Measurements from ENCODE around the gene BAIAP2. TPM values are rescaled to one million over a fixed set of nuclear protein-coding genes. Genes with fewer than 3 reads are reported as not detected.
A peak's percentile ranks its signal among the peaks of the same experiment; 100 is the strongest.

Gene BAIAP2
- polyA plus RNA-seq, 1 donor, result 13.6 TPM

DNA sequence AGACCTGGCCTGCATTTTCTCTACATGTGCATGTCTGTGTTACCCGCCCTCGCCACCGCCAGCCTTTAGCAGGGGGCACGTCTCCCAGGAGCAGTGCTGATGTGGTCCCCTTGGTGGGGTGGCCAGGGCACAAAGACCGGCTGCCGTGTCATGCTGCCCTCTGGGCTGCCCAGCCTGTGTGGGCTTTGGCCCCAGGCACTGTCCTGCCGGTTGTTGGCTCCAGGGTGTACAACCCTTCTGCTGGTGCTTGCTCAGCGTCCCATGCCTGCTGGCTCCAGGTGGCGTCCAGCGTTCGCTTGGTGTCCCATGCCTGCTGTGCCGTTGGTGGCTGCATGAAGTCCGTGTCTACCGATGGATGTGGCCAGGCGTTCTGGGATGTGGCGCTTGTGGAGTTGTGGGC is 4.1 kb downstream of the BAIAP2 start:
- Histone ChIP-seq H3K27me3 (ENCODE audit: control insufficient read depth, insufficient read depth, low read length) (peaks cover 8% of the 10 kb centered on the region), H3K4me3 (ENCODE audit: low read length) (no peak overlapping the region), H3K9me3 (ENCODE audit: control insufficient read depth, low read depth, low read length) (no peaks in the 10 kb centered on the region), H3K4me1 (ENCODE audit: control insufficient read depth, insufficient read depth, low read length) (peaks cover 17% of the 10 kb centered on the region), H3K36me3 (ENCODE audit: control insufficient read depth, insufficient read depth, low read length) (no peaks in the 10 kb centered on the region), H3K27ac (ENCODE audit: low read length) (no peak overlapping the region)
- WGBS (ENCODE audit: insufficient coverage, low lambda C conversion rate), result 100% methylated on average over 1 of the region's 16 CpGs
- DNase-seq, result no peak

DNA sequence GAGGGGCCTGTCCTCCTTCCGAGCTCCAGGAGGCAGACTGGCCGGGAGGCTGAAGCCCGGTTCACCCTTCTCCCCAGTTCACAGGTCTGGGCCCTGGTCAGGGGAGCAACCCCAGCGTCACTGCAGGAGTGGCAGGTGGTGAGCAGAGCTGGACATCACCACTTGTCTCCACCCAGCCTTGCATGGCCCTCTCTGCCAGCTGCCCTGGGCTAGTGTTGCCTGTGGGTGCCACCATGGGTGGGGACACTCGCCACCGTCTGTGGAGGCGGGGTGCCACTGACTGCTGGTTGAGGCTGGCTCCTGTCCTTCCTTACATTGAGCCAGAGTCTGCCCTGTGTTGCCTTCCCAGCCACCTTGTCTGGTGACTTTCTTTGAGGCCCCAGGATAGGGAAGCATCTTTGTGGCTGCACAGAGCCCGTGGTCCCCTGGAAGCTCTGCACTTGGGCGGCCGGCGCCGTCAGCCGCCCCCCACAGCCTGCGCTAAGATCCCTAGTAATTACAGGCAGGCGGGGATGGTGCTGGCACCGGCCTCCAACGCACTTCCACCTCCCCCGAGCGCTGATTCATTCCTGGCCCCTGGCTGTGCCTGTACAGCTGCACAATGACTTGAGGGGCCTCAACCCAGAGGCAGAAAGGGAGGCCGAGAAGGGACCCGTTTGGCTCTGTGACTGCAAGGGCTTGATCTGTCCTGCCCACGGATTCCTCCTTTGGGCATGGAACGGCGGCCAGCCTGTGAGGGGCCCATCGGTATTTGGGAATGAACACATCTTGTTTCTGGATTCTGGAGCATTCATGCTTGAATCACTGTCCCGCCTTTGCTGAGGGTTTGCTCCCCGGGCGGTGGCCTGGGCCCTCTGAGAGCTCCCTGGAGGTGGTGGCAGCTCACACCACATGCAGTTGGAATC is 5.2 kb downstream of the BAIAP2 start:
- H3K36me3 ChIP-seq (ENCODE audit: control insufficient read depth, insufficient read depth, low read length), result no peaks in the 10 kb centered on the region
- no CpG with 5 or more reads among the region's 28 CpGs for WGBS (ENCODE audit: insufficient coverage, low lambda C conversion rate)
- no peak for DNase-seq
- no peak overlapping the region for H3K4me3 ChIP-seq (ENCODE audit: low read length)
- peaks cover 8% of the 10 kb centered on the region for H3K27me3 ChIP-seq (ENCODE audit: control insufficient read depth, insufficient read depth, low read length)
- no peaks in the 10 kb centered on the region for H3K9me3 ChIP-seq (ENCODE audit: control insufficient read depth, low read depth, low read length)
- H3K4me1 ChIP-seq (ENCODE audit: control insufficient read depth, insufficient read depth, low read length), result peaks cover 26% of the 10 kb centered on the region
- H3K27ac ChIP-seq (ENCODE audit: low read length), result no peak overlapping the region

DNA sequence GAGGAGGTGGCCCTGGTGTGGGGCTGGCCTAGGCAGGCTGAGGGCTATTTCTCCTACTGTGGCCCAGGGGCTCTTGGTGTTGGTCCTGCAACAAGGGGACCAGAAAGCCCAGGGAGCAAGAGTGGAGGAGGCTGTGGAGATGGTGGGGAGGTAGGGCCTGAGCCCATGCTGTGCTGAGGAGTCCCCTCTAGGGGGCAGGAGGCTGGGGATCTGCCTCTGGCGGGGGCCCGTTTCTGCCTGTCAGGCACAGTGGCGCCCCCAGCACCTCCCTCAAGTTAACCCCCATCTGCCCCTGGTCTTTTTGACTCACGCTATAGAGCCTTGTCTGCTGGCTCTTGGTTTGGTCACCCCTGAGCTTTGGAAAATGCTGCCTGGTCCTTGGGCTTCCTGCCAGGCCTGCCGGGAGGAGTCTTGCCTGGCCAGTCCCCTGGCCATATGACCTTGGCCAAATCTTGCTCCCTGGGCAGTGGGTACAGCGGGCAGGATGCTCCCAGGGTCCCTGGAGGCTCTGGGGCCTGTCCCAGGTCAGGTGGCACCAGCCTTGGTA is 5.9 kb downstream of the BAIAP2 start:
- peaks cover 5% of the 10 kb centered on the region for H3K27me3 ChIP-seq (ENCODE audit: control insufficient read depth, insufficient read depth, low read length)
- H3K4me1 ChIP-seq (ENCODE audit: control insufficient read depth, insufficient read depth, low read length), result peaks cover 31% of the 10 kb centered on the region
- no peak for DNase-seq
- H3K9me3 ChIP-seq (ENCODE audit: control insufficient read depth, low read depth, low read length), result no peaks in the 10 kb centered on the region
- no peak overlapping the region for H3K27ac ChIP-seq (ENCODE audit: low read length)
- H3K36me3 ChIP-seq (ENCODE audit: control insufficient read depth, insufficient read depth, low read length), result no peaks in the 10 kb centered on the region
- no CpG with 5 or more reads among the region's 6 CpGs for WGBS (ENCODE audit: insufficient coverage, low lambda C conversion rate)
- no peak overlapping the region for H3K4me3 ChIP-seq (ENCODE audit: low read length)

DNA sequence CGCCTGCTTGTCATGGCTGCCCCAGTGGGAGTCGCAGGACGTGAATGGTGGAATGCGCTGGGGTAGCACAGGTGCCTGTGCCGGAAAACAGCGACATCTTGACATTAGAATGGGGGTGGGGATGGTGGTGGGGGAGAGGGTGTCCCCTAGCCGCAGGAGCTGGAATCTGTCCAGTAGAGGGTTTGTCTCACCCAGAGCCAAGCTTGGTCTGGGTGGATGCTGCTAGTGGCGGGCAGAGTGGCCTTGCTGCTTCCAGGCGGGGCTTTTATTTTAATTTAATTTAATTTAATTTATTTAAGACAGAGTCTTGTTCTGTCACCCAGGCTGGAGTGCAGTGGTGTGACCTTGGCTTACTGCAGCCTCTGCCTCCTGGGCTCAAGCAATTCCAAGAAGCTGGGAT is 7.7 kb downstream of the BAIAP2 start:
- H3K4me1 ChIP-seq (ENCODE audit: control insufficient read depth, insufficient read depth, low read length), result peaks cover 30% of the 10 kb centered on the region
- no peaks in the 10 kb centered on the region for H3K36me3 ChIP-seq (ENCODE audit: control insufficient read depth, insufficient read depth, low read length)
- no CpG with 5 or more reads among the region's 9 CpGs for WGBS (ENCODE audit: insufficient coverage, low lambda C conversion rate)
- H3K9me3 ChIP-seq (ENCODE audit: control insufficient read depth, low read depth, low read length), result no peaks in the 10 kb centered on the region
- no peak for DNase-seq
- H3K27me3 ChIP-seq (ENCODE audit: control insufficient read depth, insufficient read depth, low read length), result no peaks in the 10 kb centered on the region
- no peak overlapping the region for H3K4me3 ChIP-seq (ENCODE audit: low read length)
- H3K27ac ChIP-seq (ENCODE audit: low read length), result no peak overlapping the region

DNA sequence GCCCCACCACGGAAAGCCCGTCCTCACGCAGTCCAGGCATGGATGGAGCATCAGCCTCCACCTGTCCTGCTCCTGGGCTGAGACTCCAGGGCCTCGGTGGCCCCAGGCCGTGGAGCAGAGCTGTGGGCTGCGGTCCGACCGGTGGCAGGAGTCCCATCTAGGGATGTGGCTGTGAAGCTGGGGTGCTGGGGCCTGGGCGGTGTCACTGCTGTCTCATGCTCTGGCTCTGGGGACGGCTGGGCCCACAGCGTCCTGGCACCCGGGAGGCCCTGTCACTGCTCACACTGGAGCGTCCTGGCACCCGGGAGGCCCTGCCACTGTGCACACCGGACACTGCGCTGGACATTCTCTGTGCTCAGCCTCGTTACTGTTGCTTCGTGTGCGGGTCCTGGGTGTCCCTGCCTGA is 8.4 kb downstream of the BAIAP2 start:
- no peak overlapping the region for H3K4me3 ChIP-seq (ENCODE audit: low read length)
- no CpG with 5 or more reads among the region's 19 CpGs for WGBS (ENCODE audit: insufficient coverage, low lambda C conversion rate)
- no peaks in the 10 kb centered on the region for H3K27me3 ChIP-seq (ENCODE audit: control insufficient read depth, insufficient read depth, low read length)
- no peak for DNase-seq
- H3K4me1 ChIP-seq (ENCODE audit: control insufficient read depth, insufficient read depth, low read length), result peaks cover 30% of the 10 kb centered on the region
- H3K9me3 ChIP-seq (ENCODE audit: control insufficient read depth, low read depth, low read length), result no peaks in the 10 kb centered on the region
- H3K36me3 ChIP-seq (ENCODE audit: control insufficient read depth, insufficient read depth, low read length), result no peaks in the 10 kb centered on the region
- peak overlapping the region; percentile 64 for H3K27ac ChIP-seq (ENCODE audit: low read length)

DNA sequence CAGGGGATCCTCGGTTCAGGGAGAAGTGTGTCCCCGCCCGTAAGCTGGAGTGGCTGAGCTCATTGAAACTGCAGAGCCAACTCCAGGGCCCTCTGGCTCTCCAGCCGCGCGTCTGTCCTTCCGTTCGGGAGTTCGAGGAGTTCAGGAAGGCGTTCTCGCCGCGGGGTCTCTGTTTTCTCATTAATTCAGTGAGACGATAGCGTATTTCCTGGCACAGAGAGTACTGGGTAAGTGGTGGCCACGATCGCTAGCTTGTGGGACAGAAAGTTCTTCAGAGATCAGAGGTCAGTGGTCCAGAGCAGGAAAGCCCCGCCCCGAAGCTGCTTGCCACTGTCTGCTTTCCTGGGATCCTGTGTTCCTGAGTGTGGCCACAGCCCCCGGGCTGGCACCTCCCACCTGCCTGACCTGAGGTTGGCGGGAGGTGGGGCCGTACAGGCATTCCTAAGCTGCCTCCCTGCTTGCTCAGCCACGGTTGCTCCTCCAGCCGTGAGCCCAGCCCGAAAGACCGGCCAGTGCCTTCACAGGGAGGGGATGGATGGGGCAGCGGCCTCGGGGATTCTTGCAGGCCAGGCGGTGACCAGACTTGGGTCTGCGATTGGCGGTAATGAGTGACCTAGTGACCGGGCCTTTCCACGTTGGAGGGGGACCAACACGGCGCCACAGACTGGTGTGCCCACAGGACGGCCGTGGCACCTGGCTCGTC is 8.9 kb downstream of the BAIAP2 start:
- peak in 1 of 2 donors; percentile 75 for DNase-seq
- Histone ChIP-seq H3K9me3 (ENCODE audit: control insufficient read depth, low read depth, low read length) (no peaks in the 10 kb centered on the region), H3K27ac (ENCODE audit: low read length) (peak overlapping the region; percentile 64), H3K4me1 (ENCODE audit: control insufficient read depth, insufficient read depth, low read length) (peaks cover 30% of the 10 kb centered on the region), H3K27me3 (ENCODE audit: control insufficient read depth, insufficient read depth, low read length) (no peaks in the 10 kb centered on the region), H3K36me3 (ENCODE audit: control insufficient read depth, insufficient read depth, low read length) (no peaks in the 10 kb centered on the region), H3K4me3 (ENCODE audit: low read length) (no peak overlapping the region)
- WGBS (ENCODE audit: insufficient coverage, low lambda C conversion rate), result no CpG with 5 or more reads among the region's 38 CpGs

DNA sequence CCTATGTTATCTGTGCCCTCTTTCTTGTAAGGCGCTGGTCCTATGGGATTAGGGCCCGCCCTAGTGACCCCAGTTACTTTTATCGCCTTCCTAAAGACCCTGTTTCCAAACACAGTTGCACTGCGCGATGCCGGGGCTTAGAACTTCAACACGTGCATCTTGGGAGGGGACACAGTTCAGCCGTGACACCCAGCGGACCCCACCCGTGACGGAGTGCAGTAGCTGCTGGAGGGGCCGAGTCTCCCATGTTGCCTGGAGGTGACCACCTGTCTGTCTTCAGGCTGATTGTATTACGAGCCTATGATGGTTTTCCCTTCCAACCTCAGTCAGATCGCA is 9.4 kb downstream of the BAIAP2 start:
- peak overlapping the region; percentile 64 for H3K27ac ChIP-seq (ENCODE audit: low read length)
- no peak for DNase-seq
- no peak overlapping the region for H3K4me3 ChIP-seq (ENCODE audit: low read length)
- H3K36me3 ChIP-seq (ENCODE audit: control insufficient read depth, insufficient read depth, low read length), result no peaks in the 10 kb centered on the region
- no peaks in the 10 kb centered on the region for H3K27me3 ChIP-seq (ENCODE audit: control insufficient read depth, insufficient read depth, low read length)
- peaks cover 30% of the 10 kb centered on the region for H3K4me1 ChIP-seq (ENCODE audit: control insufficient read depth, insufficient read depth, low read length)
- no CpG with 5 or more reads among the region's 14 CpGs for WGBS (ENCODE audit: insufficient coverage, low lambda C conversion rate)
- no peaks in the 10 kb centered on the region for H3K9me3 ChIP-seq (ENCODE audit: control insufficient read depth, low read depth, low read length)

DNA sequence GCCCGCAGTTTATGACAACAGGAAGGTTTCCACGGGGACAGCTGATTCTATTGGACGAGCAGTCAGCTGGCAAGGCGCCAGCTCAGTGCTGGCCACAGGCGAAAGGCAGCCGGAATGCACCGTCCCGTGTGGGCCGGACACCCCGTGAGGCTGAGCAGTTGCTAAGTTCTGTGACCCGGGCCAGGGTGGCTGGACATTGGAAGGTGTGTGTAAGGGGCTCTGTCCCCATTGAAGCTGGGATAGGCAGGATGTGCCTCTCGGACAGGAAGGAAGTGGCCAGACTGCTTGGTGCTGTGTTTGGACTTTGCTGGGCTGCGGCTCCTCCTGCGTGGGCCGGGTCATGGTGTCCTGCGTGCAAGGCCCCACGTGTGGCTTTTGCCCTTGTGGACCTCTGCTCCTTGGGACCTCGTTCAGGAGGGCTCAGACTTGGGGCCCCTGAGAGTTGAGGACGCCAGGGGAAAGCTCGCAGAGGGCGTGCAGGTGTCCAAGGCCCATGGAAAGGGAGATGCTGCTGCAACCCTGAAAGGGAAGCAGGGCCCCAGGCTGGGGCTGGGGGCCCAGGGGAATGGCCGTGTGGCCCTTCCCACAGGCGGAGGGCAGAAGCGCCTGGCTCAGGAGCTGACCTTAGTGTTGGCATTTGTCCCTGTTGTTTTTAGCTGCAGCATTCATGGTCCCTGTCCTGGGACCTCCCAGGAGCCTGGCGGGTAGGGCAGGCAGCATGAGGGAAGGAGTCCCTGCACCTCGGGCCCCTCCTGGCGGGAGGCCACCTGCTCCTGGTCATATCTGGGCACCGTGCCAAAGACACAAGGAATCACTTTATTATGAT is 10.0 kb downstream of the BAIAP2 start:
- DNase-seq, result peak; percentile 66 to 88
- H3K4me3 ChIP-seq (ENCODE audit: low read length), result no peak overlapping the region
- no CpG with 5 or more reads among the region's 28 CpGs for WGBS (ENCODE audit: insufficient coverage, low lambda C conversion rate)
- peaks cover 30% of the 10 kb centered on the region for H3K4me1 ChIP-seq (ENCODE audit: control insufficient read depth, insufficient read depth, low read length)
- no peaks in the 10 kb centered on the region for H3K9me3 ChIP-seq (ENCODE audit: control insufficient read depth, low read depth, low read length)
- peak overlapping the region; percentile 64 for H3K27ac ChIP-seq (ENCODE audit: low read length)
- H3K36me3 ChIP-seq (ENCODE audit: control insufficient read depth, insufficient read depth, low read length), result no peaks in the 10 kb centered on the region
- H3K27me3 ChIP-seq (ENCODE audit: control insufficient read depth, insufficient read depth, low read length), result no peaks in the 10 kb centered on the region

DNA sequence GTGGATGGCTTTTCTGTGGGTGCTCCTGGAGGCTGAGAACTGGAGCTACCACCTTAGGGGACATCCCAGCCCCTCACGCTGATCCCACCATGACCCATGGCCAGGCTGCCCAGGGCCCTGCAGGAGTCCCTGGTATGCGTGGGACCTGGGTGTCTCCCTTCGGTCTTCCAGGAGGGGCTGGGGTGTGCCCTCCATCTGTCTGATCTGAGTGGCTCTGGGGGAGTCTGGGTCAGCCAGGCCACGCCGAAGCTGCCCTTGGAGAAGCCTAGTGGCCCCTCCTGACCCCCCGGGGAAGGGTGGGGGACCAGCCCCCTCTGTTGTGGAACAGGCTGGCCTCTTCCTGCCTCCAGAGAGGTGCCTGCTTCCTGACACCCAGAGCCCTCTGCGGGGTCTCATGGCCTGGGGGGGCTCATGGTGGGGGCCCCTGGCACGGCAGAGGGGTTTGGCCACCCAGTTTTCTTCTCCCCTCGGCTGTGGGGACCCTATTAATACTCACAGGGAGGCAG is 10.7 kb downstream of the BAIAP2 start:
- Histone ChIP-seq H3K27me3 (ENCODE audit: control insufficient read depth, insufficient read depth, low read length) (no peaks in the 10 kb centered on the region), H3K4me3 (ENCODE audit: low read length) (no peak overlapping the region), H3K27ac (ENCODE audit: low read length) (peak overlapping the region; percentile 18), H3K4me1 (ENCODE audit: control insufficient read depth, insufficient read depth, low read length) (peaks cover 30% of the 10 kb centered on the region), H3K9me3 (ENCODE audit: control insufficient read depth, low read depth, low read length) (no peaks in the 10 kb centered on the region), H3K36me3 (ENCODE audit: control insufficient read depth, insufficient read depth, low read length) (no peaks in the 10 kb centered on the region)
- WGBS (ENCODE audit: insufficient coverage, low lambda C conversion rate), result no CpG with 5 or more reads among the region's 9 CpGs
- DNase-seq, result no peak

Measured in large intestine (tissue), 3 donors.